Right atrium auricular region (tissue), 2 donors: ENCODE data around the gene SELPLG. TPM values are rescaled to one million over a fixed set of nuclear protein-coding genes. Genes with fewer than 3 reads are reported as not detected.
A peak's percentile ranks its signal among the peaks of the same experiment; 100 is the strongest.

Source experiments
- DNase-seq: peaks from one replicate; pipeline ENCODE4 v3.0.0-alpha.2; 2019; ENCODE audit warnings: low spot score
- H3K27ac ChIP-seq, 2 donors: fragments of 200-600 bp; sonication (generic); 1 replicate in 1 of 2; 2 replicates in 1 of 2; pipeline ENCODE4 v1.5.1; 2016 to 2019
- H3K27me3 ChIP-seq, 2 donors: fragments of 200-600 bp; sonication (generic); one replicate each; pipeline versions ENCODE4 v1.5.1 to v1.6.0; 2017 to 2019
- H3K36me3 ChIP-seq: fragments of 200-600 bp; sonication (generic); one replicate; pipeline ENCODE4 v1.5.1; 2016
- H3K4me1 ChIP-seq, 2 donors: fragments of 200-600 bp; sonication (generic); one replicate each; pipeline versions ENCODE4 v1.5.1 to v1.6.0; 2017 to 2019
- H3K4me3 ChIP-seq, 2 donors: fragments of 200-600 bp; sonication (generic); 1 replicate in 1 of 2; 2 replicates in 1 of 2; pipeline ENCODE4 v1.5.1; 2017 to 2019; ENCODE audit warnings: mild to moderate bottlenecking in 1 of 2, moderate library complexity in 1 of 2
- H3K9me3 ChIP-seq, 2 donors: fragments of 200-600 bp; sonication (generic); one replicate each; pipeline ENCODE4 v1.5.1; 2019
- CTCF ChIP-seq, 2 donors: fragments of 200-600 bp; sonication (generic); IDR thresholded peaks; one replicate each; pipeline ENCODE4 v1.5.1; 2019; ENCODE audit warnings: antibody characterized with exemption in 2 of 2
- total RNA-seq, 2 donors: library from RNA; depleted of rRNA; stranded (reverse); fragments of >200 nt; gene quantifications; one replicate each; pipeline ENCODE4 v1.1.0, GENCODE V29; 2016

Gene SELPLG
- total RNA-seq, 2 donors from 2014 or later = 3.7 to 7.7 TPM

GRCh38 chr12:108595711-108596647 is 37.7 kb downstream of the SELPLG start:
- TF ChIP-seq CTCF (IDR thresholded peaks at IDR 0.05) = no peak
- Histone ChIP-seq H3K4me3 (peak overlapping the region in 1 of 2 donors; percentile 40), H3K9me3 (no peaks in the 10 kb centered on the region), H3K36me3 (no peaks in the 10 kb centered on the region), H3K4me1 (peaks cover 0 to 13% of the 10 kb centered on the region in 2 donors), H3K27ac (no peak overlapping the region), H3K27me3 (no peaks in the 10 kb centered on the region)
- no peak for DNase-seq

- no peak overlapping the region for H3K27ac ChIP-seq
- no peaks in the 10 kb centered on the region for H3K36me3 ChIP-seq
- H3K27me3 ChIP-seq = no peaks in the 10 kb centered on the region
- peaks cover 0 to 13% of the 10 kb centered on the region in 2 donors for H3K4me1 ChIP-seq
- no peak overlapping the region for H3K4me3 ChIP-seq
- TF ChIP-seq CTCF (IDR thresholded peaks at IDR 0.05) = no peak
- no peak for DNase-seq
- no peaks in the 10 kb centered on the region for H3K9me3 ChIP-seq
Measured at GRCh38 chr12:108594960-108595710, 38.6 kb downstream of the SELPLG start.

- no peak for TF ChIP-seq CTCF (IDR thresholded peaks at IDR 0.05)
- H3K36me3 ChIP-seq = no peaks in the 10 kb centered on the region
- no peaks in the 10 kb centered on the region for H3K27me3 ChIP-seq
- peaks cover 0 to 13% of the 10 kb centered on the region in 2 donors for H3K4me1 ChIP-seq
- H3K27ac ChIP-seq = no peak overlapping the region
- no peak for DNase-seq
- H3K4me3 ChIP-seq = no peak overlapping the region
- no peaks in the 10 kb centered on the region for H3K9me3 ChIP-seq
Measured at GRCh38 chr12:108594323-108594903, 39.3 kb downstream of the SELPLG start.

- DNase-seq = no peak
- no peak for TF ChIP-seq CTCF (IDR thresholded peaks at IDR 0.05)
Measured at GRCh38 chr12:108592033-108592909, 41.4 kb downstream of the SELPLG start.

More at GRCh38 chr12:108592033-108592909, 41.4 kb downstream of the SELPLG start:
- Histone ChIP-seq H3K27me3 (no peaks in the 10 kb centered on the region), H3K9me3 (no peaks in the 10 kb centered on the region), H3K27ac (no peak overlapping the region), H3K4me3 (no peak overlapping the region), H3K36me3 (no peaks in the 10 kb centered on the region), H3K4me1 (peaks cover 0 to 8% of the 10 kb centered on the region in 2 donors)
